T-helper 1 cell treated with Interleukin-12 subunit alpha and Interleukin-12 subunit beta and Interleukin-4 antibody, amounts not matched to agents 30 μg/mL and 1 μg/mL, for 36 hours (primary cell): Measurements from ENCODE around the gene NPLOC4.

Experiments
- H3K27ac Mint-ChIP-seq: one replicate; pipeline ENCODE4 v1.8.0; 2021; ENCODE audit warnings: mild to moderate bottlenecking, mixed read lengths
- H3K27me3 Mint-ChIP-seq: one replicate; pipeline ENCODE4 v1.8.0; 2021; ENCODE audit warnings: low read depth, mixed read lengths
- H3K36me3 Mint-ChIP-seq: one replicate; pipeline ENCODE4 v1.8.0; 2021; ENCODE audit warnings: low read depth, mixed read lengths
- H3K4me1 Mint-ChIP-seq: one replicate; pipeline ENCODE4 v1.8.0; 2021; ENCODE audit warnings: low read depth, mixed read lengths
- H3K4me3 Mint-ChIP-seq: one replicate; pipeline ENCODE4 v1.8.0; 2021; ENCODE audit warnings: mild to moderate bottlenecking, moderate library complexity, mixed read lengths
- H3K9me3 Mint-ChIP-seq: one replicate; pipeline ENCODE4 v1.8.0; 2021; ENCODE audit warnings: mixed read lengths

Gene NPLOC4

DNA sequence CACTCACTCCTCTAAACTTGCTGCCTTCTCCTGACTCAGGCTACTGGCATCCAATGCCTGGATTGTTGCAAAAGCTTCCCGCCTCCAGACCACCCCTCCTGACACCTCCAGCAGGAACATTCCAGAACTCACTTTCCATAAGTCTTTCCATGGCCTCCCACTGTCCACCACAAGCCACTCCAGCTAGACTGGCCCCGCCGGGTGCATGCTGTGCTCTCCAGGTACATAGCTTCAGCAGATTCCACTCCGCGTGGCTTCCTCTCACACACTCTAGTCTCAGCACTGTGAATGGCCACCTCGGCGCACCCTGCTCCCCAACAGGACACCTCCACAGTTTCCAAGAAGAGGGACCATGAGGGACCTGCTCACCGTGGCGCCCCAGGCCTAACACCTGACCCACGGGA, 58.9 kb downstream of the NPLOC4 start:
- Mint-ChIP-seq H3K27ac (no peak overlapping the region), H3K9me3 (no peaks in the 10 kb centered on the region), H3K4me3 (no peak overlapping the region), H3K36me3 (peaks cover 27% of the 10 kb centered on the region), H3K4me1 (peaks cover 5% of the 10 kb centered on the region), H3K27me3 (no peaks in the 10 kb centered on the region)

DNA sequence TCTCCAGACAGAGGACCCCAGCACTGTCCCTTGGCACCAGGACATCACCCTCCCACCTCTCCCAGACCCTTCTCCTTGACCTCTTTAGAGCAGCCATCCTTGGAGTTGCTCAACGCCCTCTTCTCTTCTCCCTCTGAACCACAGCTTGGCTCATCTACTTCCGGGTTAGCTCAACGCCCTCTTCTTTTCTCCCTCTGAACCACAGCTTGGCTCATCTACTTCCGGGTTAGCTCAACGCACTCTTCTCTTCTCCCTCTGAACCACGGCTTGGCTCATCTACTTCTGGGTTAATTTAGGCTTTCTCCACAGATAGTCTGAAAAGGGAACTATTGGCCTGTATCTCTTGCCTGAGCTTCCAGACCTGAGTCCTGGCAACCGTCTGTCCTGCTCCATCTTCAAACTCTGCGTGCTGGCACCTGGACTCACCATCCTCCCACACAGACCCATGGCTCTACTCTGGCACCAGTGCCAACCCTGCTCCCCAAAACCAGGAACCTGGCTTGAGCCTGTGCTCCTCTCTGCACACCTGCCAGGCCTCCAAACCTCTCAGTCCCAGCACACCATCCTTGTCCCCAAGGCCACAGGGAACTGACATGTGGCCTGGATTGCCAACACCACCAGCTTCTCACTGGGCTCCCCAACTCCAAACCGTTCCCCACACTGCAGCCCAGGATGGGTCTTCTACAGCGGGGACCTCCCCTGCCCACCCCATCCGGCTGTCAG, 59.5 kb downstream of the NPLOC4 start:
- Mint-ChIP-seq H3K4me1 (peaks cover 5% of the 10 kb centered on the region), H3K9me3 (no peaks in the 10 kb centered on the region), H3K36me3 (peaks cover 27% of the 10 kb centered on the region), H3K27me3 (no peaks in the 10 kb centered on the region), H3K4me3 (no peak overlapping the region), H3K27ac (no peak overlapping the region)

GRCh38 chr17:81576621-81577277, 60.2 kb downstream of the NPLOC4 start:
- Mint-ChIP-seq H3K36me3 (peaks cover 26% of the 10 kb centered on the region), H3K9me3 (no peaks in the 10 kb centered on the region), H3K27me3 (no peaks in the 10 kb centered on the region), H3K27ac (no peak overlapping the region), H3K4me3 (no peak overlapping the region), H3K4me1 (peaks cover 5% of the 10 kb centered on the region)

DNA sequence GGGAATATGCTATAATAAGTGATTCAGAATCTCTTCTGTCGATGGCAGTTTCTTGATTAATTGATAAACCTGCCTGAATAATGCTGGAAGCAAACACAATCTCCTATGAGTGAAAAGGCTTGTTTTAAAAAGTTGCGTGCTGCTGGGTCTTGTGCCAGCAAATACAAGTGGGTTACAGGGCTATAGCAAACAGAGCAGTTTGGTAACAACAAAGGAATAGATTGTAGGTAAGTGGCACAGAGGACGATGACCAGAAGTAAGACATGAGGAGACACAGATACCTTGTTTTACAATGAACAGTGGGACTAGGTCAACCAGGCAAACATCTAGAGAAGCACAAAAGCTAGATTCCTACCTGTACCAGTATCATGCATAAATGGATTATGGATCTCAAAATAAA, 61.1 kb downstream of the NPLOC4 start:
- Mint-ChIP-seq H3K27me3 (no peaks in the 10 kb centered on the region), H3K36me3 (peaks cover 26% of the 10 kb centered on the region), H3K27ac (no peak overlapping the region), H3K9me3 (no peaks in the 10 kb centered on the region), H3K4me1 (peaks cover 5% of the 10 kb centered on the region), H3K4me3 (no peak overlapping the region)

DNA sequence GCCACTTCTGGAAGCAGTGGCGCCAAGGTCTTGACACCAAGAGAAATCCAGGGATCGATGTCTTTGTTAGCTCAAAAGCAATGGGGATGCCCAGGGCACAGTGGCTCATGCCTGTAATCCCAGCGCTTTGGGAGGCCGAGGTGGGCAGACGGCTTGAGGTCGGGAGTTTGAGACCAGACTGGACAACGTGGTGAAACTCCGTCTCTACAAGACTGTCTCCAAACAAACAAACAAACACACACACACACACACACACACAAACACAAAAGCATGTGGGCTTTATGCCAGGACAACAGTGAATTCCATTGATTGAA, 62.3 kb downstream of the NPLOC4 start:
- peaks cover 21% of the 10 kb centered on the region for H3K36me3 Mint-ChIP-seq
- H3K27me3 Mint-ChIP-seq, result no peaks in the 10 kb centered on the region
- H3K4me3 Mint-ChIP-seq, result no peak overlapping the region
- no peaks in the 10 kb centered on the region for H3K9me3 Mint-ChIP-seq
- no peak overlapping the region for H3K27ac Mint-ChIP-seq
- peaks cover 3% of the 10 kb centered on the region for H3K4me1 Mint-ChIP-seq

GRCh38 chr17:81573794-81574642, 62.9 kb downstream of the NPLOC4 start:
- Mint-ChIP-seq H3K36me3 (peaks cover 18% of the 10 kb centered on the region), H3K4me1 (no peaks in the 10 kb centered on the region), H3K4me3 (no peak overlapping the region), H3K27me3 (no peaks in the 10 kb centered on the region), H3K9me3 (no peaks in the 10 kb centered on the region), H3K27ac (no peak overlapping the region)

DNA sequence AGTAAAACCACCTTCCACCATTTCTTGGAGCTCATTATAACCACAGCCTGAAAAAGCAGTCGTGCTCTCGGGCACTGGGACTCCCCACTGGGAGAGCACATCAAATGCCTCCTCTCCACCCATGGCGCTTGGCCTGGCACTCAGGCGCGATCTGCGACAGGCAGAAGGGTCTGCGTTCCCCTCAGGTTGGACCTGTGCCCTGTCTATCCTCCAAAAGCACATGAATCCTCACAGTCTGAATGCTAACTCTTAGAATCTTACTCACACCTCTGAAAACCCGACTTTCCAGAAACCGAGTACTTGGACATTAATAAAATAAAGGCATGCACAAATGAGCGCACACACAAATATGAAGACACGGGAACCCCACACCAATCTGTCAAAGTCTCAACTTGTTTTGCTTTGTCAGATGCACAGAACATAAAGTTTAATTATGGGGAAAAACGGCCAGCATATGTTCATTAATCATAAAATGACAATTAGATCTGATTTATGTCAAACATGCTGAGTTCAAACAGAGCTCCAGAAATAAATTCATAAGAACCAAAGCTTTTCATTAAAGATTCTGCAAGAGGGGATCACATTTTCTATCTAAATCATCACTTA, 64.2 kb downstream of the NPLOC4 start:
- Mint-ChIP-seq H3K36me3 (peaks cover 22% of the 10 kb centered on the region), H3K4me1 (no peaks in the 10 kb centered on the region), H3K27ac (no peak overlapping the region)

DNA sequence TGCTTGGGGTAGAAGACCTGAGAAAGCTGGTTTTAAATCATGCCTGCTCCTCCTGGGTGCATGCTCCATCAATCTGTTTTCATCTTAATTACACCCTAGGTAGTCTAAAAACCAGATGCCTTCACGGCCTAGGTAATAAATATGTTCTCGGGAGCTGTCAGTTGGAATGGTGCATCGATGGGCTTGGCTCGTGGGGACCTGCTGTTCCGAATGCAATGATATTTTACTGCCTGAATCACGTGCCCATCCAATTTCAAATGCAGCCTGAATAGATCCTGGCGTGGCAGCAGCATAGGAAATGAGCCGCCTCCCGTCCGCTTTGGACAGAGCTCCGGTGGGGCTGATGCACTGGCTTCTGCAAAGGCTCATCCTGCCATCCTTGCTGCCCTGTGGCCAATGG, 65.9 kb downstream of the NPLOC4 start:
- Mint-ChIP-seq H3K27me3 (no peaks in the 10 kb centered on the region), H3K9me3 (no peaks in the 10 kb centered on the region), H3K4me1 (no peaks in the 10 kb centered on the region), H3K36me3 (peaks cover 19% of the 10 kb centered on the region), H3K27ac (no peak overlapping the region), H3K4me3 (no peak overlapping the region)

More for the DNA sequence above, 64.2 kb downstream of the NPLOC4 start:
- Mint-ChIP-seq H3K27me3 (no peaks in the 10 kb centered on the region), H3K4me3 (no peak overlapping the region), H3K9me3 (no peaks in the 10 kb centered on the region)

DNA sequence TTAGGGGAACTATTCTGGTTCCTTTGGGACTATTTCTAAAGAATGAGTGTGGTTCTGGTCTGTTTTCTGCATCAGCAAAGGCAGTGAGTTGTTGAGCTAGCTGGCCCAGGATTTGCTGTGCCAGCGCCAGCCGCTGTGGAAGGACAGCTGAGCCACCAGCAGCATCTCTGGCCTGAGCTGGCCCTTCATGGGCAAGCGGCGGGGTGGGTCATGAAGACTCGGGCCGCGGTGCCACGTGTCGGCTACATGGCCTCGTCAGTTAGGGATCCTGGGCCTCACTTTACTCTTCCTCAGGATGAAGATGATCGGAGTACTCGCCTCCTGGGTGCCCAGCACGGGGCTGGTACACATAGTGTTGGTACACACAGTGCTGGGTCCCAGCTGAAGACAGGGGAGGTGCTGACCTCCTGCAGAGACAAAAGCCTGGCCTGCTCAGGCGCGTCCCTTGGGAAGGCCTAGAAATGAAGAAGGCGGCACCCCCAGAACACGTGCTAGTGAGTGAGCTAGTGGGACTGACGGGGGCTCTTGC, 66.9 kb downstream of the NPLOC4 start:
- H3K27me3 Mint-ChIP-seq, result no peaks in the 10 kb centered on the region
- peaks cover under 1% of the 10 kb centered on the region for H3K4me1 Mint-ChIP-seq
- H3K36me3 Mint-ChIP-seq, result peaks cover 23% of the 10 kb centered on the region
- no peak overlapping the region for H3K27ac Mint-ChIP-seq
- H3K4me3 Mint-ChIP-seq, result no peak overlapping the region
- H3K9me3 Mint-ChIP-seq, result no peaks in the 10 kb centered on the region

- H3K36me3 Mint-ChIP-seq, result peaks cover 21% of the 10 kb centered on the region
Observed at GRCh38 chr17:81568416-81568815, 68.5 kb downstream of the NPLOC4 start.

GRCh38 chr17:81567191-81567590, 69.7 kb downstream of the NPLOC4 start:
- peaks cover 1% of the 10 kb centered on the region for H3K4me1 Mint-ChIP-seq
- no peaks in the 10 kb centered on the region for H3K27me3 Mint-ChIP-seq
- no peaks in the 10 kb centered on the region for H3K9me3 Mint-ChIP-seq
- H3K4me3 Mint-ChIP-seq, result no peak overlapping the region
- peaks cover 21% of the 10 kb centered on the region for H3K36me3 Mint-ChIP-seq
- H3K27ac Mint-ChIP-seq, result no peak overlapping the region

More at GRCh38 chr17:81568416-81568815, 68.5 kb downstream of the NPLOC4 start:
- no peaks in the 10 kb centered on the region for H3K9me3 Mint-ChIP-seq
- H3K27me3 Mint-ChIP-seq, result no peaks in the 10 kb centered on the region
- no peak overlapping the region for H3K4me3 Mint-ChIP-seq
- peaks cover 1% of the 10 kb centered on the region for H3K4me1 Mint-ChIP-seq
- H3K27ac Mint-ChIP-seq, result no peak overlapping the region

- Mint-ChIP-seq H3K27ac (no peak overlapping the region), H3K27me3 (no peaks in the 10 kb centered on the region), H3K36me3 (peaks cover 21% of the 10 kb centered on the region)
Observed at GRCh38 chr17:81566461-81567126, 70.3 kb downstream of the NPLOC4 start.

GRCh38 chr17:81565231-81565630, 71.7 kb downstream of the NPLOC4 start:
- Mint-ChIP-seq H3K9me3 (no peaks in the 10 kb centered on the region), H3K4me3 (no peak overlapping the region), H3K27me3 (no peaks in the 10 kb centered on the region), H3K36me3 (peaks cover 25% of the 10 kb centered on the region), H3K27ac (no peak overlapping the region), H3K4me1 (peaks cover 1% of the 10 kb centered on the region)

More at GRCh38 chr17:81566461-81567126, 70.3 kb downstream of the NPLOC4 start:
- Mint-ChIP-seq H3K4me1 (peaks cover 1% of the 10 kb centered on the region), H3K9me3 (no peaks in the 10 kb centered on the region), H3K4me3 (no peak overlapping the region)

GRCh38 chr17:81564778-81565177, 72.1 kb downstream of the NPLOC4 start:
- H3K27me3 Mint-ChIP-seq, result no peaks in the 10 kb centered on the region
- no peak overlapping the region for H3K27ac Mint-ChIP-seq
- H3K4me3 Mint-ChIP-seq, result no peak overlapping the region
- peaks cover 1% of the 10 kb centered on the region for H3K4me1 Mint-ChIP-seq
- H3K36me3 Mint-ChIP-seq, result peaks cover 25% of the 10 kb centered on the region
- no peaks in the 10 kb centered on the region for H3K9me3 Mint-ChIP-seq
